ENCODE measurements around the gene GP1BB. TPM values are rescaled to one million over a fixed set of nuclear protein-coding genes. Genes with fewer than 3 reads are reported as not detected.
"Not testable (repeated sequence)": the region's sequence is repeated elsewhere in the genome, so short reads cannot be mapped to it uniquely, and the experiment has no call there.

The GP1BB gene
- total RNA-seq: not detected in 2 replicates

GRCh38 chr22:19723232-19723982 is at the start of gene GP1BB:
Gene GP1BB, plus strand, starts transcription at chr22:19723539. Its CDS starts 31 bp downstream, at chr22:19723570.
- intact Hi-C loops (cut with micrococcal nuclease): no loop called here

GRCh38 chr22:19673660-19674059 is 49.7 kb upstream of the GP1BB start:
- intact Hi-C loops (cut with micrococcal nuclease): no loop called here

- intact Hi-C loops (cut with micrococcal nuclease): no loop called here
Measured at GRCh38 chr22:19674129-19674928, 49.0 kb upstream of the GP1BB start.

GRCh38 chr22:19674929-19675253 is 48.4 kb upstream of the GP1BB start:
- intact Hi-C loops (cut with micrococcal nuclease): no loop called here

GRCh38 chr22:19675428-19675827 is 47.9 kb upstream of the GP1BB start:
- intact Hi-C loops (cut with micrococcal nuclease): no loop called here

- intact Hi-C loops (cut with micrococcal nuclease): not testable (repeated sequence)
Measured at GRCh38 chr22:19676437-19676836, 46.9 kb upstream of the GP1BB start.

GRCh38 chr22:19678949-19679521 is 44.3 kb upstream of the GP1BB start:
- intact Hi-C loops (cut with micrococcal nuclease): no loop called here

- intact Hi-C loops (cut with micrococcal nuclease): no loop called here
Measured at GRCh38 chr22:19679522-19680101, 43.7 kb upstream of the GP1BB start.

GRCh38 chr22:19680287-19680881 is 43.0 kb upstream of the GP1BB start:
- intact Hi-C loops (cut with micrococcal nuclease): no loop called here

- intact Hi-C loops (cut with micrococcal nuclease): no loop called here
Measured at GRCh38 chr22:19680911-19681862, 42.2 kb upstream of the GP1BB start.

GRCh38 chr22:19681863-19682245 is 41.5 kb upstream of the GP1BB start:
- intact Hi-C loops (cut with micrococcal nuclease): no loop called here

- intact Hi-C loops (cut with micrococcal nuclease): no loop called here
Measured at GRCh38 chr22:19686946-19687345, 36.4 kb upstream of the GP1BB start.

GRCh38 chr22:19687561-19688300 is 35.6 kb upstream of the GP1BB start:
- intact Hi-C loops (cut with micrococcal nuclease): no loop called here

GRCh38 chr22:19688301-19689290 is 34.7 kb upstream of the GP1BB start:
- intact Hi-C loops (cut with micrococcal nuclease): no loop called here

GRCh38 chr22:19689408-19689807 is 33.9 kb upstream of the GP1BB start:
- intact Hi-C loops (cut with micrococcal nuclease): no loop called here

GRCh38 chr22:19691007-19691720 is 32.2 kb upstream of the GP1BB start:
- intact Hi-C loops (cut with micrococcal nuclease): no loop called here

- intact Hi-C loops (cut with micrococcal nuclease): no loop called here
Measured at GRCh38 chr22:19691721-19692341, 31.5 kb upstream of the GP1BB start.
